Right lobe of liver (tissue), 6 donors: ENCODE measurements around the gene PCSK6. TPM values are rescaled to one million over a fixed set of nuclear protein-coding genes. Genes with fewer than 3 reads are reported as not detected.
A peak's percentile ranks its signal among the peaks of the same experiment; 100 is the strongest.

Experiments used
- ATAC-seq, 4 donors: fragments of 200-7000 bp; cut with Tn5 transposase; one replicate each; pipeline ENCODE4 v1.9.1; 2020; ENCODE audit warnings: mild to moderate bottlenecking in 4 of 4, moderate library complexity in 4 of 4
- DNase-seq, 3 donors: peaks; one replicate each; pipeline ENCODE4 v3.0.0-alpha.2; 2020
- H3K27ac ChIP-seq, 3 donors: fragments of 200-600 bp; one replicate each; pipeline ENCODE4 v1.8.0; 2022
- H3K27me3 ChIP-seq, 2 donors: fragments of 200-600 bp; one replicate each; pipeline ENCODE4 v1.8.0; 2022
- H3K36me3 ChIP-seq, 4 donors: fragments of 200-600 bp; sonication (generic) in 1 of 4; one replicate each; pipeline versions ENCODE4 v1.5.1 to v1.8.0; 2017 to 2022; ENCODE audit warnings: control low read depth in 1 of 4
- H3K4me1 ChIP-seq, 4 donors: fragments of 200-600 bp; sonication (generic) in 1 of 4; one replicate each; pipeline versions ENCODE4 v1.5.1 to v1.8.0; 2017 to 2022; ENCODE audit warnings: control low read depth in 1 of 4
- H3K4me3 ChIP-seq, 3 donors: fragments of 200-600 bp; one replicate each; pipeline ENCODE4 v1.8.0; 2022
- H3K9me3 ChIP-seq, 4 donors: fragments of 200-600 bp; sonication (generic) in 1 of 4; one replicate each; pipeline versions ENCODE4 v1.5.1 to v1.8.0; 2017 to 2022; ENCODE audit warnings: control low read depth in 1 of 4
- POLR2A ChIP-seq: fragments of 450-650 bp; IDR thresholded peaks from one replicate; pipeline ENCODE4 v1.6.1; 2017; ENCODE audit warnings: antibody characterized with exemption, mild to moderate bottlenecking
- WGBS: methylation state at CpG from one replicate; pipeline ENCODE4 v1.1.6; 2018; ENCODE audit warnings: low coverage, low lambda C conversion rate; ENCODE audit not compliant: insufficient coverage; ENCODE audit errors: missing lambda C conversion rate; 5-methylcytosine and 5-hydroxymethylcytosine counted together
- intact Hi-C, 2 donors: fragments of 100-400 bp; cut with DNase I; formaldehyde crosslinking; loops; one replicate each; pipeline versions ENCODE4 v1.11.2 to v1.14.1; 2022
- total RNA-seq, 6 experiments: library from RNA; depleted of rRNA in 2 of 6; stranded (reverse); fragments of >200 nt in 2 of 6; fragmentation: NEBNext Ultra II Directional in 3 of 6; extraction: Animal tissue kit (Norgen Biotek cat#: 25700) in 3 of 6; gene quantifications; one replicate each; pipeline versions ENCODE4 v1.1.0 to v1.2.4, GENCODE V29; 2016 to 2023
- TF ChIP-seq, protein P1 (sequence below), 4 donors: fragments of 200-600 bp in 3 of 4; fragments of 450-650 bp in 1 of 4; IDR thresholded peaks; one replicate each; pipeline versions ENCODE4 v1.5.1 to v1.8.0; 2016 to 2022; ENCODE audit warnings: antibody characterized with exemption in 4 of 4, mild to moderate bottlenecking in 2 of 4
- donor health status: DM: no; HTN: yes; CAD: no.
- donor health status: DM: no; HTN: no; CAD: no.
- donor health status: DM: no; HTN: no; CAD: no.
- donor health status: DM: no; HTN: yes; CAD: no.
- donor health status: DM: no; HTN: yes; CAD: no.

The PCSK6 gene
- total RNA-seq, 6 experiments from 2014 or later, result 165 to 218 (median 207) TPM

DNA sequence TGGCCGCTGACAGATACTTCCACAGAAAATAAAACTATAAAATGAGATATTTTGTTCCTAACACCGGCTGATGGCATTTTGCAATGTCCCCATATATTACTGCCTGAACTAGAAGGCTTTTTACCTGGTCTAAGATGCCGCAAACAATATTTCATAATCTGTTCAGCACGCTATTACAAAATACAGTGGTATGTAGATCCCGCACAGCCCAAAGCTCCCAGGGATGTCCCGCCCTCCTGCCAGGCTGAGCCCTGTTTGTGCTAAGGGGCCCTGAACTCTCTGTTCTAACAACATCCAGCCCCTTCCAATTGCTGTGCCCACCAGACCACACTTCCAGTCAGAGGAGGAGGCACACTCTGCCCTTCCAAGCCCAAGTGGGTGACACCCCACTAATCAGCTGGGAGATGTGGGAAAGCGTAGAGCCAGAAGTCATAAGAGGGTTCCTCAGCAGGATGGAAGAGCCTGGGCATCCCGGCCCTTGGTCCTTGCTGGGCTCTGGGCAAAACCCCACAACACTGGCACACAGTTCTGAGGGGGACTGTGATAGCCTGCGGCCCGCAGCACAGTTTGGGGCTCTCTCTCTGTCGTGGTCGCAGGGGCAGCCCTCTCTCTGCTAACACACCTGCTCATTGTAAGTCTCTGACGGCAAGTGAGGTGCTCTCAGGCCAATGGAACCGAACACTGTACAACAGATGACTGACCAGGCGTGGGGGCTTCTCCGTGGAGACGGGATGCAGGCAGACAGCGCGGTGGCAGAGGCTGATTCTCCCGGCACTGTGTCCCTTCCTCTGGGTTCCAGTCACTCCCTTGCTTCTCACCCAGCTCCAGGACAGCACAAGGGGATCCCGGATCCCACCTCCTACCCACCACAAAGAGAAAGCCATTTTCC lies 55.2 kb downstream of the PCSK6 start:
- Histone ChIP-seq H3K36me3 (peaks cover 0 to 28% (median 13%) of the 10 kb centered on the region in 4 donors), H3K27ac (peak overlapping the region; percentile 33 to 98 (median 48)), H3K4me3 (no peak overlapping the region), H3K27me3 (no peaks in the 10 kb centered on the region), H3K4me1 (peaks cover 2 to 41% (median 15%) of the 10 kb centered on the region in 4 donors), H3K9me3 (no peaks in the 10 kb centered on the region)
- intact Hi-C loops, result no loop called here
- WGBS, result 61% methylated on average over 8 of the region's 21 CpGs
- ATAC-seq (no peak), DNase-seq (no peak)
- no peak for TF ChIP-seq POLR2A
- TF ChIP-seq, protein P1, sequence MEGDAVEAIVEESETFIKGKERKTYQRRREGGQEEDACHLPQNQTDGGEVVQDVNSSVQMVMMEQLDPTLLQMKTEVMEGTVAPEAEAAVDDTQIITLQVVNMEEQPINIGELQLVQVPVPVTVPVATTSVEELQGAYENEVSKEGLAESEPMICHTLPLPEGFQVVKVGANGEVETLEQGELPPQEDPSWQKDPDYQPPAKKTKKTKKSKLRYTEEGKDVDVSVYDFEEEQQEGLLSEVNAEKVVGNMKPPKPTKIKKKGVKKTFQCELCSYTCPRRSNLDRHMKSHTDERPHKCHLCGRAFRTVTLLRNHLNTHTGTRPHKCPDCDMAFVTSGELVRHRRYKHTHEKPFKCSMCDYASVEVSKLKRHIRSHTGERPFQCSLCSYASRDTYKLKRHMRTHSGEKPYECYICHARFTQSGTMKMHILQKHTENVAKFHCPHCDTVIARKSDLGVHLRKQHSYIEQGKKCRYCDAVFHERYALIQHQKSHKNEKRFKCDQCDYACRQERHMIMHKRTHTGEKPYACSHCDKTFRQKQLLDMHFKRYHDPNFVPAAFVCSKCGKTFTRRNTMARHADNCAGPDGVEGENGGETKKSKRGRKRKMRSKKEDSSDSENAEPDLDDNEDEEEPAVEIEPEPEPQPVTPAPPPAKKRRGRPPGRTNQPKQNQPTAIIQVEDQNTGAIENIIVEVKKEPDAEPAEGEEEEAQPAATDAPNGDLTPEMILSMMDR (IDR thresholded peaks at IDR 0.05), result no peak

DNA sequence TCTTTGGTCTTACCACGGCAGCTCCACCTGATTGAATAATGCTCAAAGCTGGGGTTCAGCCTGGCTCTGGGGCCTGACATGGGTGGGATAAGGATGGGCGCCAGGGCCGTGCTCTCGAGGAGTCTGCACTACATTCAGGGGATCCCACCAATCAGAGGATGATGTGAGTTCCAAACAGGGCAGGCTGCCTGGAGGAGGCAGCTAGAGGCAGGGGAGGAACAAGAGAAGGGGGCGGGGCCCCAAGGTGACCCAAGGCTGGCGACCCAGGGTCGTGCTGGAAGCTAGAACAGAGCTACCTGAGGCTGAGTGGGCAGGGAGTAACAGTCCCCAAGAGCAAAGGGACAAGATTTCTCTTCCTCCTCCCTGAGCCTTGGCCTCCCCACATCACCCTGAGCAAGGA lies 56.1 kb downstream of the PCSK6 start:
- DNase-seq (no peak), ATAC-seq (no peak)
- intact Hi-C loops, result no loop called here
- H3K4me3 ChIP-seq, result no peak overlapping the region
- H3K4me1 ChIP-seq, result peaks cover 1 to 33% (median 7%) of the 10 kb centered on the region in 4 donors
- H3K27ac ChIP-seq, result peak overlapping the region in 1 of 3 donors; percentile 98
- no peaks in the 10 kb centered on the region for H3K9me3 ChIP-seq
- WGBS, result 71% methylated on average over 2 of the region's 7 CpGs
- peaks cover 0 to 37% (median 14%) of the 10 kb centered on the region in 4 donors for H3K36me3 ChIP-seq
- no peak for TF ChIP-seq POLR2A
- TF ChIP-seq, protein P1 (IDR thresholded peaks at IDR 0.05), result no peak
- no peaks in the 10 kb centered on the region for H3K27me3 ChIP-seq

DNA sequence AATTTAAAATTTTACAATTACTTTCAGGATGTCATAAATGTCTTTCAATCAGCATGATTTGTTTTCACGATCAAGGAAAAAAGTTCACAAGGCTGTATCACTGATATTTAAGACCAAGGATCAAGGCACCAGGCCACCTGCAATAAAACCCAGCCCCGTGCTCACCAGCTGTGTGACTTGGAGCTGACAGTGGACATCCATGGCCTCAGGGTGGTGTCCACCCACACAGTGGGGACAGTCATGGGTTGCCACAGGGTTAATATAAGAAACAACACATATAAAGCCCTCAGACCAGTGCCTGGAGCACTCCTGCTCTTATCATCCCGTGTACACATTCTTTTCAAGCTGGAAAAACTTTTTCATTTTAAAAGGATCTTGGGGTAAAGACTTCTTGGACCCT lies 56.5 kb downstream of the PCSK6 start:
- Histone ChIP-seq H3K4me3 (no peak overlapping the region), H3K27ac (no peak overlapping the region), H3K27me3 (no peaks in the 10 kb centered on the region), H3K4me1 (peaks cover 0 to 28% (median 4%) of the 10 kb centered on the region in 4 donors), H3K36me3 (peaks cover 0 to 41% (median 14%) of the 10 kb centered on the region in 4 donors), H3K9me3 (no peaks in the 10 kb centered on the region)
- 83% methylated on average over 2 of the region's 3 CpGs for WGBS
- intact Hi-C loops, result no loop called here
- TF ChIP-seq, protein P1 (IDR thresholded peaks at IDR 0.05), result no peak
- no peak for TF ChIP-seq POLR2A
- ATAC-seq (no peak), DNase-seq (no peak)

DNA sequence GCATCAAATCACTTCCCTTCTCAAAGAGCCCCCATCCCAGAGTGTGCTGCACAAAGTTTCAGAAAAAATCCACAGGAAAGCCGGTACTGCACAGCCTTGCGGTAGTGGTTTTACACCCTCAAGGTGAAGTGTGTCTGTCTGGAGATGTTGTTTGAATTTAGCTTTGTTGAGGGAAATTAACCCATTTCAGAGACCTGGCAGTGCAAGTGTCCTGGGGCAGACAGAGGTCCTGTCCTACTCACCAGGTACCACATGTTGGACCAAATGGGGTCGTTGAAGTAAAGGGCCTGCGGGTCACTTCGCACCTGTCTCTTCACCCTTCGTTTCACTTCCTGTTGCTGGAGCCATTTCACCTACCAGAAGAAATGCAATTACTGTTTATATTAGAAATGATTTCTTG lies 57.8 kb downstream of the PCSK6 start:
- TF ChIP-seq, protein P1 (IDR thresholded peaks at IDR 0.05), result no peak
- TF ChIP-seq POLR2A, result no peak
- WGBS, result 86% methylated on average over 5 of the region's 6 CpGs
- intact Hi-C loops, result no loop called here
- H3K27me3 ChIP-seq, result no peaks in the 10 kb centered on the region
- DNase-seq, result no peak
- peaks cover 0 to 20% (median 0%) of the 10 kb centered on the region in 4 donors for H3K4me1 ChIP-seq
- no peak for ATAC-seq
- no peaks in the 10 kb centered on the region for H3K9me3 ChIP-seq
- peaks cover 0 to 53% (median 22%) of the 10 kb centered on the region in 4 donors for H3K36me3 ChIP-seq
- H3K4me3 ChIP-seq, result no peak overlapping the region
- no peak overlapping the region for H3K27ac ChIP-seq
